Tibial artery (tissue), 4 donors: ENCODE results near the gene ZNF516.
A peak's percentile ranks its signal among the peaks of the same experiment; 100 is the strongest.

Experiments
- DNase-seq, 2 donors: peaks; one replicate each; pipeline ENCODE4 v3.0.0-alpha.2; 2019
- H3K27ac ChIP-seq, 2 donors: fragments of 200-600 bp; sonication (generic) in 1 of 2; 1 replicate in 1 of 2; 2 replicates in 1 of 2; pipeline ENCODE4 v1.5.1; 2018 to 2019; ENCODE audit warnings: mild to moderate bottlenecking in 1 of 2
- H3K27me3 ChIP-seq, 2 donors: fragments of 200-600 bp; sonication (generic) in 1 of 2; one replicate each; pipeline versions ENCODE4 v1.5.1 to v1.6.0; 2016 to 2019
- H3K36me3 ChIP-seq, 3 donors: fragments of 200-600 bp; sonication (generic) in 2 of 3; one replicate each; pipeline ENCODE4 v1.5.1; 2016 to 2019; ENCODE audit warnings: mild to moderate bottlenecking in 2 of 3
- H3K4me1 ChIP-seq, 4 donors: fragments of 200-600 bp; sonication (generic) in 2 of 4; 1 replicate in 3 of 4; 2 replicates in 1 of 4; pipeline ENCODE4 v1.5.1; 2016 to 2019
- H3K4me3 ChIP-seq, 2 donors: fragments of 200-600 bp; sonication (generic) in 1 of 2; 1 replicate in 1 of 2; 2 replicates in 1 of 2; pipeline ENCODE4 v1.5.1; 2018 to 2019; ENCODE audit warnings: mild to moderate bottlenecking in 2 of 2
- H3K9me3 ChIP-seq, 3 donors: fragments of 200-600 bp; sonication (generic) in 1 of 3; one replicate each; pipeline ENCODE4 v1.5.1; 2016 to 2019
- CTCF ChIP-seq, 2 experiments: fragments of 200-600 bp in 1 of 2; fragments of 450-650 bp in 1 of 2; IDR thresholded peaks; one replicate each; pipeline ENCODE4 v1.5.1; 2017 to 2019; ENCODE audit warnings: antibody characterized with exemption in 2 of 2, mild to moderate bottlenecking in 1 of 2, moderate library complexity in 1 of 2
- intact Hi-C: fragments of 100-400 bp; cut with DNase I; formaldehyde crosslinking; loops from one replicate; pipeline ENCODE4 v1.15.0; 2023; ENCODE audit warnings: low total_unique reads

Gene ZNF516

GRCh38 chr18:76430636-76431035, 64.4 kb downstream of the ZNF516 start:
- no peak for DNase-seq
- H3K27ac ChIP-seq, result no peak overlapping the region
- intact Hi-C loops, result no loop called here
- no peaks in the 10 kb centered on the region for H3K9me3 ChIP-seq
- H3K4me3 ChIP-seq, result no peak overlapping the region
- no peaks in the 10 kb centered on the region for H3K4me1 ChIP-seq
- peaks cover 0 to 17% (median 4%) of the 10 kb centered on the region in 3 donors for H3K36me3 ChIP-seq
- TF ChIP-seq CTCF (IDR thresholded peaks at IDR 0.05), result no peak
- H3K27me3 ChIP-seq, result no peaks in the 10 kb centered on the region

- Histone ChIP-seq H3K4me1 (no peaks in the 10 kb centered on the region), H3K36me3 (peaks cover 0 to 13% (median 4%) of the 10 kb centered on the region in 3 donors), H3K27me3 (no peaks in the 10 kb centered on the region), H3K27ac (no peak overlapping the region), H3K4me3 (no peak overlapping the region), H3K9me3 (no peaks in the 10 kb centered on the region)
- intact Hi-C loops, result no loop called here
- no peak for DNase-seq
- no peak for TF ChIP-seq CTCF (IDR thresholded peaks at IDR 0.05)
Measured at GRCh38 chr18:76429262-76430126, 65.5 kb downstream of the ZNF516 start.

GRCh38 chr18:76428396-76429261, 66.4 kb downstream of the ZNF516 start:
- no peaks in the 10 kb centered on the region for H3K27me3 ChIP-seq
- H3K9me3 ChIP-seq, result no peaks in the 10 kb centered on the region
- DNase-seq, result no peak
- intact Hi-C loops, result no loop called here
- H3K4me1 ChIP-seq, result no peaks in the 10 kb centered on the region
- H3K4me3 ChIP-seq, result no peak overlapping the region
- H3K36me3 ChIP-seq, result peaks cover 0 to 9% (median 4%) of the 10 kb centered on the region in 3 donors
- no peak overlapping the region for H3K27ac ChIP-seq
- no peak for TF ChIP-seq CTCF (IDR thresholded peaks at IDR 0.05)

GRCh38 chr18:76426737-76427305, 68.2 kb downstream of the ZNF516 start:
- intact Hi-C loops, result no loop called here
- no peaks in the 10 kb centered on the region for H3K36me3 ChIP-seq
- no peaks in the 10 kb centered on the region for H3K4me1 ChIP-seq
- H3K9me3 ChIP-seq, result no peaks in the 10 kb centered on the region
- H3K27ac ChIP-seq, result no peak overlapping the region
- DNase-seq, result no peak
- peak; percentile 18 to 33 for TF ChIP-seq CTCF (IDR thresholded peaks at IDR 0.05)
- H3K4me3 ChIP-seq, result no peak overlapping the region
- no peaks in the 10 kb centered on the region for H3K27me3 ChIP-seq

- Histone ChIP-seq H3K27me3 (no peaks in the 10 kb centered on the region), H3K9me3 (no peaks in the 10 kb centered on the region), H3K4me1 (no peaks in the 10 kb centered on the region), H3K4me3 (no peak overlapping the region), H3K36me3 (no peaks in the 10 kb centered on the region), H3K27ac (no peak overlapping the region)
- DNase-seq, result no peak
- intact Hi-C loops, result no loop called here
- TF ChIP-seq CTCF (IDR thresholded peaks at IDR 0.05), result no peak
Measured at GRCh38 chr18:76425146-76426131, 69.6 kb downstream of the ZNF516 start.
